ENCODE results near the gene ZNF526.

The ZNF526 gene

DNA sequence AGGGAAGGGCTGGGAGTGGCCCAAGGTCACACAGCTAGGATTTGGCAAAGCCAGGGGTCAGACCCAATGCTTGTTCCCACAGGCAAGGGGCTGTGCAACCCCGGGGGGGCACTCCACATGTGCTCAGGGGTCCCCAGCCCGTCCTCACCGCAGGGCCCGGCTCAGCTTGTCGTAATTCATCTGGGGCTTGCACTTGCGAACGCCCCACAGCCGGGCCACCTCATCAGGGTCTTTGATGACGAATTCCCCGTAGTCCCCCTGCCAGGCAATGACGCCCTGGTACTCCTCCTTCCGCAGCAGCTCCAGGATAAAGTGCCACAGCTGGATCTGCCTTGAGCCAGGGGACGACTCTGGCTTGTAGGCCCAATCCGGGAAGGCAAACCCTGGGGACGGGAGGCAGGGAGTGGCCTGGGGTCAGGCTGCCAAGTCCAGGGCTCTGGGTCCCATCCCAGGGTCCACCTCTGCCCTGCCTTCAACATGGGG is 30.1 kb downstream of the ZNF526 start:
- Histone ChIP-seq H3K27me3 (no peaks in the 10 kb centered on the region), H3K27ac (peak overlapping the region; percentile 78), H3K9me3 (no peaks in the 10 kb centered on the region), H3K4me2 (peak overlapping the region; percentile 99), H3K4me3 (peak overlapping the region; percentile 50), H3K9ac (peak overlapping the region; percentile 72), H4K20me1 (peaks cover 52% of the 10 kb centered on the region), H3K4me1 (peaks cover 55% of the 10 kb centered on the region), H3K36me3 (peaks cover 32% of the 10 kb centered on the region)
- no peak for TF ChIP-seq Cebpa-rat (IDR thresholded peaks at IDR 0.05)

DNA sequence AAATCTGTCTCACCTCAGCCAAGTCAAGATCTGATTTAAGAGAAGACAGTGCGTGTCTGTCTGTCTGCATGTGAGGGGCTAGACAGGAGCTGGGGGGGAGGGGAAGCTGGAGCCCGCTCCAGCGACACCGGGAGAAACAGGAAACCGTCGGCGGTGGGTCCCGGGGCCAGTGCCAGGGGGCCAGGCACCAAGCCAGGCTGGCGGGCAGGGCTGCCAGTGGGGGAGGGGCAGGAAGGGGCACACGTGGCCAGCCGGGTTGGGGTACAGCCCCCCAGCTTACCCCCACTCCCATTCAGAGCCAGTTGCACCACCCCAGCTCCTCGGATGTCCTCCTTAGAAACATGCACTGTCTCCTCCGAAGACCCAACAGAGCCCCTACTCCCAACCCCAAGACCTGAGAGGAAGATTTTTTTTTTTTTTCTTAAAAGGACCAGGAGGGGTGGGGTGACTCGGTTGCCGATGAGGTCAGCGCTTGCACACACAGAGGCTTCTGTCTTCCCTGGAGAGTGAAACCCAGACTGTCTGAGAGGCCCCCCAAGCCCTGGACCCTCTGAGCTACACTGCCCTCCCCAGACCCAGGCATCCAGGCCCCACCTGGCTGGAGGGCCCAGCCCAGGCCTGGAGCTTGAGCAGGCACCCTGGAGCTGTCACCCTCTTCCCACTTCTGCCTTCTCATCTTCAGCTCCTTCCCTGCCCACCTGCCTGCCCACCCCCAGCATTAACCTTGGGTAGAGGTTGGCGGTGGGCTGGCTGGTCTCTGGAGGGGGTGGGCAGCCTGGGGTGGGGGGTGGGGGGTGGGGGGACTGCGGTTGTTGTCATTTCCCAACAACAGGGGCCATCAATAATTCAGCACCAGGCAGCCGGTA is 30.8 kb downstream of the ZNF526 start:
- Histone ChIP-seq H3K27me3 (no peaks in the 10 kb centered on the region), H3K4me1 (peaks cover 52% of the 10 kb centered on the region), H3K9ac (peak overlapping the region; percentile 72), H4K20me1 (peaks cover 52% of the 10 kb centered on the region), H3K4me2 (peak overlapping the region; percentile 99), H3K9me3 (no peaks in the 10 kb centered on the region), H3K4me3 (peak overlapping the region; percentile 50), H3K36me3 (peaks cover 32% of the 10 kb centered on the region), H3K27ac (peak overlapping the region; percentile 78)
- no peak for TF ChIP-seq Cebpa-rat (IDR thresholded peaks at IDR 0.05)

DNA sequence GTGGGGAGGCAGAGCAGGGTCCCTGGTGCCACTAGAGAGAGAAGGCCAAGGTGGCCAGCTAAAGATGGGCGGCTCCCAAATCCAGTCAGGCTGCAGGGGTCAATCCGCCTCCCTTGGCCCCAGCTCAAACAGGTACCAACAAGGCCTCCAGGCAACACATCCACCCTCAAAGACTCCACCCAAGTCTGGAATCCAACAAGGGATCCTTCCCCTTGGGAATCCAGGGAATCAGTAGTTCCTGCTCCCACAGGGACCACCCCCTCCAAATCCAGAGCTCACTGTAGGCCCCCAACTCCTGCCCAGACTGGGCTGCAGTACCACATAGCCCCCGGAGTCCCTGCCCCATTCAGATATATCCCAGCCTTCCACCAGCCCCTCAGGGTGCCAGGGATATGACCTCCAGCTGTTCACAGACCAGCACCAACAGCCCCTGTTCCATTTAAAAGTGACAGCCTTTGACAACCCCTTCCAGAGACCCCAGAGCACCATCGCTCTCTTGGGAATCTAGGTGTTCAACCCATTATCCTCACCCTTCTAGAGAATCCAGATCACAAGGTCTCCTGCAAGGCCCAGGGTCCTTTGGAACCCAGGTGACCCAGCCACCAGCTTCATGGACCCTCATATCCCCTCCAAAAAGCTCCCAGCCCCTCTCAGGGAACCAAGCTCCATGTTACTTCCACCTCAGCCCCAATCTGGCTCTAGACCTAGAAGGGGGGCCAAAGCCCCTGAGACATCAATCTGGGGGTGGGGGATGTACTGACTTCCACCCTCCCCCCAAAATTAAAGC is 31.7 kb downstream of the ZNF526 start:
- peak overlapping the region; percentile 69 for H3K27ac ChIP-seq
- H4K20me1 ChIP-seq: peaks cover 49% of the 10 kb centered on the region
- peaks cover 50% of the 10 kb centered on the region for H3K4me1 ChIP-seq
- H3K36me3 ChIP-seq: peaks cover 25% of the 10 kb centered on the region
- H3K4me2 ChIP-seq: peak overlapping the region; percentile 99
- H3K9me3 ChIP-seq: no peaks in the 10 kb centered on the region
- TF ChIP-seq Cebpa-rat (IDR thresholded peaks at IDR 0.05): no peak
- peak overlapping the region; percentile 92 for H3K4me3 ChIP-seq
- H3K27me3 ChIP-seq: no peaks in the 10 kb centered on the region
- H3K9ac ChIP-seq: peak overlapping the region; percentile 66

DNA sequence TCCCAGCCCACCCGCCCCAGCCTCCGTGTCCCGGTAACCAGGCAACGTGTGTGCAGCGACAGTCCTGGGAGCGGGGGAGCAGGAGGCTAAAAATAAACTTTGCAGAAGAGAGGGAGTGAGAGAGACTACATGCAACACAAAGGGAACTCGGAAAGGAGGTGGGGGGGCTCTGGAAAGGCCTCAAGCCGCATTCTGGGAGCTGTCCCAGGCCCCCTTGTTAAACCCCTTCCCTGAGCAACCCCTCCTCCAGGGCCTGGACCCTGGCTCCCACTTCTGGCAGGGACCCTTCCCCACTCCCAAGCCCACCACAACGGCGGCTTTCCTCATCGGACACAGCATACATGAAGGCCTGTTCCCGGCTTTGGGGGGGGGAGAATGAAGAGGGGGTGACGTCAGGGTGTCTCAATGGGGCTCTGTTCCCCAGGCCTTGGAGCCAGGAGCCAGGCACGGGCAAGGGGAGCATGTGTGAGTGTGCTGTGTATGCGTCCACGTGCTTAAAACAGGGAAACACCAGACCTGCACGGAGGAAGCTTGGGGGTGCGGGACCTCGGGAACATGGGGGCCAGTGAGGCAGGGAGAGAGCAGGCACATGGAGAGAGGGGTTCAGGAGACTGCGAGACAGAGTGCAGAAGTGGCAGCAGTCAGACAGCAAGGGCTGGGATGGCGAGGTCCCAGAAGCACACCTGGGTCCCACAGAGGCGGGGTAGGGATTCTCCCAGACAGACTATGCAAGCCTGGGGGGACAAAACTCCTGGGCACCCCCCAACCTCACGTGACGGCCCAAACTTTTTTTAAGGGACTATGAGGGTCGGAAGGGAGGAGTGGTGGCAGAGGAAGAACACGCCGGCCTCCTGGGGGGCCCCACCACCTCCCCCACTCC is 32.5 kb downstream of the ZNF526 start:
- Histone ChIP-seq H3K4me2 (peak overlapping the region; percentile 99), H3K9ac (peak overlapping the region; percentile 85), H3K4me3 (peak overlapping the region; percentile 92), H3K27me3 (no peaks in the 10 kb centered on the region), H3K4me1 (peaks cover 54% of the 10 kb centered on the region), H3K36me3 (peaks cover 24% of the 10 kb centered on the region), H3K9me3 (no peaks in the 10 kb centered on the region), H4K20me1 (peaks cover 44% of the 10 kb centered on the region), H3K27ac (peak overlapping the region; percentile 86)
- no peak for TF ChIP-seq Cebpa-rat (IDR thresholded peaks at IDR 0.05)

DNA sequence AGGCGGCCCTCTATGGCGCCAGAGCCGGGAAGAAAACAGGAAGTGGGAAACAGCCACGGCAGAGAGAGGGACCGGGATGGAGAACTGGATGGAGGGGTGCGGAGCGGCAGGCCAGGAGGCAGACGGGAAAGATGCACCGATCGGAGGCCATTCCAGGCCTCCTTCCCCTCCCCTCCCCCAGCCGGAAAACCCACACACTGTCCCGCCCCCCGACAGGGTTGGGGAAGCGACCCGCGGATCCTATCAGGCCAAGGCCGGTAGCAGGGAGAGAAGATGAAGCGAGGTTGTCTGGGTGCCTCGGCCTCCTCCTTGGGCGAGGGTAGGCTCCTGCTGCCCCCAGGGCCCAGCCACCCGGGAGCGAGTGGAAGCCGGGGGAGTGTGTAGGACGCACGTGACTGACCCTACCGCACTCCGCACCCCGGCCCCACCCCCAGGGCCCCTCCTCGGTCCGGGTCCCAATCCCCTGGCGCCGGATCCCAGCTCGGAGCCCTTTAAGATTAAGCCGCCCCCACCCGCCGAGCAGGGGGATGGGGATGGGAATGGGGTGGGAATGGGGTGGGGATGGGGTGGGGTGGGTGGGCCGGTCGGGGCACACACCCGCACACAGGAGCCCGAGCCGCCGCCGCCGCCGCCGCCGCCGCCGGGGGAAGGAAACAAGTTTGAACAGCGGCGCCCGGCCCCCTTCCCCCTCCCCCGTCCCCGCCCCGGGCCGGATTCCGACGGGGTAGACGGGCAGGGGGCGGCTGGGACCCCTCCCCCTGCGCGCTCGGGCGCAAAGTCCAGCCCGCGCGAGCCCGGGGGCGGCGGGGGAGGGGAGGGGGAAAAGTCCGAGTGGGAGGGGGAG is 33.4 kb downstream of the ZNF526 start:
- H3K4me3 ChIP-seq: peak overlapping the region; percentile 92
- peak overlapping the region; percentile 94 for H3K9ac ChIP-seq
- peaks cover 42% of the 10 kb centered on the region for H4K20me1 ChIP-seq
- H3K27ac ChIP-seq: peak overlapping the region; percentile 94
- peak overlapping the region; percentile 99 for H3K4me2 ChIP-seq
- H3K9me3 ChIP-seq: no peaks in the 10 kb centered on the region
- TF ChIP-seq Cebpa-rat (IDR thresholded peaks at IDR 0.05): no peak
- peaks cover 54% of the 10 kb centered on the region for H3K4me1 ChIP-seq
- peaks cover 23% of the 10 kb centered on the region for H3K36me3 ChIP-seq
- no peaks in the 10 kb centered on the region for H3K27me3 ChIP-seq

DNA sequence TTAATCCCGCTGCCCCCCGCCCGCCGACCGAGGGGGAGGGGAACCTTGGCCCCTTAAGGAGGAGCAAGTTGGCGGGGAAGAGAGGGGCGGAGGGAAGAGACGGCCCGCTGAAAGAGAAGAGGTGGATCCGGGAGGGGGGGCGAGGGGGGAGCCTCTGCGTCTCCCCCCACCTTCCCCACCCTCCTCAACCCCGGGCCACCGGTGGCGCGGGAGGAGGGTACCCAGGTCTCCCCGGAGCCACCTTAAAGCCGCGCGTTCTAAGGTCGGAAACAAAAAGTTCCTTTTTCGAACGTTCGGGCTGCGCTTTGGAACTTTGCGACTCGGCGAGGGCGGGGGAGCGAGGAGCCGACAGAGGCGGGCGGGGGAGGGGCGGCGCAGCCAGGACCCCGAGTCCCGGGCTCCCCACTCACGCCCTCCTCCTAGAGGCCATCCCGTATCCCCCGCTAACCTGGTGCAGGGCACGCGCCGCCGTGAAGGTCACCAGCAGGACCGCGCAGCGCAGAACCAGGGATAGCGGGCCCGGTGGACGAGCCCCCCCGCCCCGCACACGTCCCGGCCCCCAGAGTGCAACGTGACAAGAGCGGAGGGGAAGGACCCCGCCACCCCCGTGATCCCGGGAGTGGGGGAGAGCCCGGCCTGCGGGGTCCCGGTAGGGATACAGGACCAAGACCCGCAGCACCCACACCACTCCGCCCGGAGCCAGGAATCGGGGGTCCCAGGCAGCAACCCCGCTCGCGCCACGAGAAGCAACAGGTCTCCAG is 34.2 kb downstream of the ZNF526 start:
- peaks cover 34% of the 10 kb centered on the region for H4K20me1 ChIP-seq
- peaks cover 54% of the 10 kb centered on the region for H3K4me1 ChIP-seq
- peak overlapping the region; percentile 92 for H3K4me3 ChIP-seq
- peak overlapping the region; percentile 94 for H3K9ac ChIP-seq
- no peak for TF ChIP-seq Cebpa-rat (IDR thresholded peaks at IDR 0.05)
- peak overlapping the region; percentile 79 for H3K4me2 ChIP-seq
- peak overlapping the region; percentile 94 for H3K27ac ChIP-seq
- H3K36me3 ChIP-seq: peaks cover 15% of the 10 kb centered on the region
- no peaks in the 10 kb centered on the region for H3K27me3 ChIP-seq
- no peaks in the 10 kb centered on the region for H3K9me3 ChIP-seq

DNA sequence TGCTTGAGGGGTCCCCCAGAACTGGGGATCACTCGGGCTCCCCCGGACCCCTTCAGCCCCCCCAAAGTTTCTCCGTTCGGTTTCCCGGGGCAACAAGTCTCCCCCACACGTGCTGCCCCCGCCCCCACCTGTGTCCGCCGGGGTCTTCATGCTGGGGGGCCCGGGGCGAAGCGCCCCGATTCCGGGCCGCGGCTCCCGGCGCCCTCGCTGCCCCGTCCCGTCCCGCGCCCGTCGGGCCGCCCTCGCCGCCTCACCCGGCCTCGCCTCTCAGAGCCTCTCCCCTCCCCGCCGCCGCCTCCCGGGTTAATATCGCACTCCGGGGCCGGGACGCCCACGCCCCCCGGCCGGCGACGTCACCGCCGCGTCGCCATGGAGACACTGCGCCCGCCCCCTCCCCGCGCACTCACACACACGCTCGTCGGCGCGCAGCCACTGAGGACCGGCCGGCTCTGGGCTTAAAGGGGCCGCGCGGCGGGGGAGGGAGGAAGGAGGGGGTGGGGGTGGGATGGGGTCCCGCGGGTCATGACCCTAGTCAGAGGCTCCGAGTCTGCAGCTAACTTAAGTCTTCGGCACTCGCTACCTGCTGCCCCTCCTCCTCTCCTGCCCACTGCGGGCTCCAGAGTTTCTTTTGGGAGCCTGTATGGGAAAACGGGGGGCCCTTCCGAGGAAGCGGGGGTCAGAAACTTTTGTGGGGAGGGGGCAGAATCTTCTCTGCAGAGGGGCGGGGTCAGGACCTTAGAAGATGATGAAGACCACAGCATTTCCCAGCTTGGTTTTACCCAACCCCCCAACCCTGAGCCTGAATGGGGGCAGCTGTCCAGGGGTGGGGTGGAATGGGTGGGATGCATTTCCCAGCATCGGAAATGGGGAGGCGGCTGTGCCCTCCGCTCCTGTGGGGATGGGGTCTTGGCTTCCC is 35.0 kb downstream of the ZNF526 start, which contains the start of gene ERF:
TSS of gene ERF (minus strand) at position 279 of the 916 bp plus-strand sequence. CDS start at position 150, 129 bp downstream.
- TF ChIP-seq Cebpa-rat (IDR thresholded peaks at IDR 0.05): no peak

More for the DNA sequence above, 35.0 kb downstream of the ZNF526 start, which contains the start of gene ERF:
- Histone ChIP-seq H3K4me1 (peaks cover 50% of the 10 kb centered on the region), H3K27me3 (no peaks in the 10 kb centered on the region), H3K36me3 (peaks cover 6% of the 10 kb centered on the region), H3K4me2 (peak within 1 kb of the TSS; percentile 99), H3K9ac (peak within 1 kb of the TSS; percentile 94), H3K9me3 (no peaks in the 10 kb centered on the region), H3K4me3 (peak within 1 kb of the TSS; percentile 92), H3K27ac (peak within 1 kb of the TSS; percentile 94), H4K20me1 (peaks cover 25% of the 10 kb centered on the region)
